Measurements from ENCODE around the gene NUCB1. TPM values are rescaled to one million over a fixed set of nuclear protein-coding genes. Genes with fewer than 3 reads are reported as not detected.

The NUCB1 gene
- total RNA-seq, 1 donor from 2014 or later = 248 TPM

GRCh38 chr19:48965806-48966540 is 65.9 kb downstream of the NUCB1 start:
- Histone ChIP-seq H3K27me3 (ENCODE audit: control insufficient read depth, insufficient read depth, low read length) (no peaks in the 10 kb centered on the region), H3K36me3 (ENCODE audit: control insufficient read depth, insufficient read depth, low read length) (no peaks in the 10 kb centered on the region), H3K4me3 (ENCODE audit: low read depth, low read length) (peak overlapping the region; percentile 57)
- DNase-seq (ENCODE audit: low read depth) = no peak
- TF ChIP-seq CTCF (IDR thresholded peaks at IDR 0.05; ENCODE audit: insufficient read depth, low read length, poor library complexity, severe bottlenecking) = no peak

- DNase-seq (ENCODE audit: low read depth) = no peak
- TF ChIP-seq CTCF (IDR thresholded peaks at IDR 0.05; ENCODE audit: insufficient read depth, low read length, poor library complexity, severe bottlenecking) = no peak
- Histone ChIP-seq H3K36me3 (ENCODE audit: control insufficient read depth, insufficient read depth, low read length) (no peaks in the 10 kb centered on the region), H3K27me3 (ENCODE audit: control insufficient read depth, insufficient read depth, low read length) (no peaks in the 10 kb centered on the region), H3K4me3 (ENCODE audit: low read depth, low read length) (peak overlapping the region; percentile 57)
These were observed 66.6 kb downstream of the NUCB1 start for GRCh38 chr19:48966541-48967345.

GRCh38 chr19:48967346-48968178 is 67.5 kb downstream of the NUCB1 start:
- TF ChIP-seq CTCF (IDR thresholded peaks at IDR 0.05; ENCODE audit: insufficient read depth, low read length, poor library complexity, severe bottlenecking) = no peak
- no peak for DNase-seq (ENCODE audit: low read depth)
- H3K4me3 ChIP-seq (ENCODE audit: low read depth, low read length) = no peak overlapping the region
- H3K36me3 ChIP-seq (ENCODE audit: control insufficient read depth, insufficient read depth, low read length) = no peaks in the 10 kb centered on the region
- no peaks in the 10 kb centered on the region for H3K27me3 ChIP-seq (ENCODE audit: control insufficient read depth, insufficient read depth, low read length)

GRCh38 chr19:48968179-48968661 is 68.1 kb downstream of the NUCB1 start:
- H3K4me3 ChIP-seq (ENCODE audit: low read depth, low read length) = no peak overlapping the region
- H3K27me3 ChIP-seq (ENCODE audit: control insufficient read depth, insufficient read depth, low read length) = no peaks in the 10 kb centered on the region
- TF ChIP-seq CTCF (IDR thresholded peaks at IDR 0.05; ENCODE audit: insufficient read depth, low read length, poor library complexity, severe bottlenecking) = no peak
- DNase-seq (ENCODE audit: low read depth) = no peak
- H3K36me3 ChIP-seq (ENCODE audit: control insufficient read depth, insufficient read depth, low read length) = no peaks in the 10 kb centered on the region

- Histone ChIP-seq H3K27me3 (ENCODE audit: control insufficient read depth, insufficient read depth, low read length) (no peaks in the 10 kb centered on the region), H3K36me3 (ENCODE audit: control insufficient read depth, insufficient read depth, low read length) (no peaks in the 10 kb centered on the region), H3K4me3 (ENCODE audit: low read depth, low read length) (no peak overlapping the region)
- TF ChIP-seq CTCF (IDR thresholded peaks at IDR 0.05; ENCODE audit: insufficient read depth, low read length, poor library complexity, severe bottlenecking) = no peak
- DNase-seq (ENCODE audit: low read depth) = no peak
These were observed 68.7 kb downstream of the NUCB1 start for GRCh38 chr19:48968813-48969218.

All from kidney epithelial cell (primary cell).